ENCODE measurements around the gene C6orf58. TPM values are rescaled to one million over a fixed set of nuclear protein-coding genes. Genes with fewer than 3 reads are reported as not detected.

Gene C6orf58
- total RNA-seq = not detected in 2 replicates
- not detected in 2 replicates for polyA plus RNA-seq

- Histone ChIP-seq H3K9me3 (ENCODE audit: low read depth) (no peaks in the 10 kb centered on the region), H3K27ac (no peak within 1 kb of the TSS), H3K27me3 (no peaks in the 10 kb centered on the region), H3K36me3 (no peaks in the 10 kb centered on the region), H3K4me1 (ENCODE audit: low read depth) (no peaks in the 10 kb centered on the region), H3K4me3 (no peak within 1 kb of the TSS)
- no peak for TF ChIP-seq CTCF (IDR thresholded peaks at IDR 0.05; ENCODE audit: low read depth, low read length)
- no peak for DNase-seq (ENCODE audit: low read depth in 1 of 2, low spot score in 1 of 2)
Measured at GRCh38 chr6:127576874-127577273, at the start of gene C6orf58. Gene C6orf58 (plus strand): TSS chr6:127577174. CDS start chr6:127577186, 12 bp downstream.

GRCh38 chr6:127533011-127533410 lies 44.0 kb upstream of the C6orf58 start:
- peak in 1 of 2 donors; percentile 43 for DNase-seq (ENCODE audit: low read depth in 1 of 2, low spot score in 1 of 2)
- Histone ChIP-seq H3K27ac (no peak overlapping the region), H3K9me3 (ENCODE audit: low read depth) (no peaks in the 10 kb centered on the region), H3K27me3 (no peaks in the 10 kb centered on the region), H3K36me3 (no peaks in the 10 kb centered on the region), H3K4me1 (ENCODE audit: low read depth) (no peaks in the 10 kb centered on the region), H3K4me3 (no peak overlapping the region)
- TF ChIP-seq CTCF (IDR thresholded peaks at IDR 0.05; ENCODE audit: low read depth, low read length) = no peak

- Histone ChIP-seq H3K4me1 (ENCODE audit: low read depth) (no peaks in the 10 kb centered on the region), H3K27ac (no peak overlapping the region), H3K27me3 (no peaks in the 10 kb centered on the region), H3K9me3 (ENCODE audit: low read depth) (no peaks in the 10 kb centered on the region), H3K36me3 (no peaks in the 10 kb centered on the region), H3K4me3 (no peak overlapping the region)
- no peak for TF ChIP-seq CTCF (IDR thresholded peaks at IDR 0.05; ENCODE audit: low read depth, low read length)
- DNase-seq (ENCODE audit: low read depth in 1 of 2, low spot score in 1 of 2) = no peak
Measured at GRCh38 chr6:127533736-127534135, 43.2 kb upstream of the C6orf58 start.

GRCh38 chr6:127538750-127539264 lies 38.2 kb upstream of the C6orf58 start:
- Histone ChIP-seq H3K4me1 (ENCODE audit: low read depth) (no peaks in the 10 kb centered on the region), H3K36me3 (no peaks in the 10 kb centered on the region), H3K9me3 (ENCODE audit: low read depth) (no peaks in the 10 kb centered on the region), H3K4me3 (no peak overlapping the region), H3K27ac (no peak overlapping the region), H3K27me3 (no peaks in the 10 kb centered on the region)
- DNase-seq (ENCODE audit: low read depth in 1 of 2, low spot score in 1 of 2) = no peak
- no peak for TF ChIP-seq CTCF (IDR thresholded peaks at IDR 0.05; ENCODE audit: low read depth, low read length)

- H3K4me1 ChIP-seq (ENCODE audit: low read depth) = no peaks in the 10 kb centered on the region
- no peaks in the 10 kb centered on the region for H3K9me3 ChIP-seq (ENCODE audit: low read depth)
- no peak overlapping the region for H3K4me3 ChIP-seq
- H3K27me3 ChIP-seq = no peaks in the 10 kb centered on the region
- DNase-seq (ENCODE audit: low read depth in 1 of 2, low spot score in 1 of 2) = peak in 1 of 2 donors; percentile 48
- peak; percentile 24 for TF ChIP-seq CTCF (IDR thresholded peaks at IDR 0.05; ENCODE audit: low read depth, low read length)
- H3K27ac ChIP-seq = no peak overlapping the region
- H3K36me3 ChIP-seq = no peaks in the 10 kb centered on the region
Measured at GRCh38 chr6:127539272-127539671, 37.7 kb upstream of the C6orf58 start.

All from cardiac muscle cell (in vitro differentiated cells and primary cell).